DMS53 treated with DMSO at 0.1 percent for 48 hours (cell line): Measurements from ENCODE around the gene NT5DC4.

Source experiments
- DNase-seq: peaks from one replicate; lab custom pipeline; 2025; ENCODE audit not compliant: unreplicated experiment; lab: John Stamatoyannopoulos, UW

The NT5DC4 gene

GRCh38 chr2:112720785-112721184 lies at the start of gene NT5DC4:
TSS of gene NT5DC4 (plus strand) at chr2:112721020. CDS start at chr2:112721080, 60 bp downstream.
- no peak for DNase-seq

- no peak for DNase-seq
Observed at GRCh38 chr2:112671801-112672200, 49.0 kb upstream of the NT5DC4 start.

DNA sequence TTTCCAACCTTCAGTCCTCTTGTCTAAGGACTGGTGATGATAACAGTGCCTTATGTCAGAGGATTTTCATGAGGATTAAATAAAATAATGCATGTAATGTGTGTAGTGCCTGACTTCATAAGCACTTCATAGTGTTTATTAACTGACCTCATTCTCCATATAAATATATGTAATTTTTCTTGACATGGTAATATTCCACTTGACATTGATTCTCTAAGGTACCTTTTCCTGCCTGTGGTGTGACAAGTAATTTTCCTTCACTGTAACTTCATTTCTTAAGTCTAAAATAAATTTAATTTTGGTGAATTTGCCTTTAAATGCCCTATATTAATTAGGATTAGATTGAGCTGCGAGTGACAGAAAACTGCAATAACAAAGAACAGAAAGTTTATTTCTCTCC lies 47.8 kb upstream of the NT5DC4 start:
- no peak for DNase-seq

- no peak for DNase-seq
Observed at GRCh38 chr2:112674229-112674628, 46.6 kb upstream of the NT5DC4 start.

DNA sequence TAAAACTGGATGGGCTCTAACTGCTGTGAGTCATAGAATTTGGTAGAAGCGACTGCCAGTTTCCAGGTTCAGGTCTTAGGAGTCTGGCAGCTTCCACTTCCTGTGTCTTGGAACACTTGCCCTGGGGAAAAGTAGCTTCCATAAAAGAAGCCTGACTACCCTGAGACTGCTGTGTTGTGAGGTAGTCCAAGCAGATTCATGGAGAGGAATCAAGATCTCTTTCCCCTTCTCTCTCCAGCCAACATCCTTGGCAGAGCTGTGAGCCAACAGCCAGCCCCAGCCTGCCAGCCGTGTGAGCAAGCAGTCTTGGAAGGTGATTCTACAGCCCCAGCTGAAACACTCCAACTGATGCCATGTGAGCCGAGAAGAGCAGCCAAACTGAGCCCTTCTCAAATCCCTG lies 41.3 kb upstream of the NT5DC4 start:
- DNase-seq = no peak

- no peak for DNase-seq
Observed at GRCh38 chr2:112680666-112681101, 40.1 kb upstream of the NT5DC4 start.

- no peak for DNase-seq
Observed at GRCh38 chr2:112682101-112682500, 38.7 kb upstream of the NT5DC4 start.

- DNase-seq = no peak
Observed at GRCh38 chr2:112683550-112684414, 37.0 kb upstream of the NT5DC4 start.

GRCh38 chr2:112684415-112684775 lies 36.4 kb upstream of the NT5DC4 start:
- DNase-seq = no peak

GRCh38 chr2:112685271-112685884 lies 35.4 kb upstream of the NT5DC4 start:
- DNase-seq = no peak

DNA sequence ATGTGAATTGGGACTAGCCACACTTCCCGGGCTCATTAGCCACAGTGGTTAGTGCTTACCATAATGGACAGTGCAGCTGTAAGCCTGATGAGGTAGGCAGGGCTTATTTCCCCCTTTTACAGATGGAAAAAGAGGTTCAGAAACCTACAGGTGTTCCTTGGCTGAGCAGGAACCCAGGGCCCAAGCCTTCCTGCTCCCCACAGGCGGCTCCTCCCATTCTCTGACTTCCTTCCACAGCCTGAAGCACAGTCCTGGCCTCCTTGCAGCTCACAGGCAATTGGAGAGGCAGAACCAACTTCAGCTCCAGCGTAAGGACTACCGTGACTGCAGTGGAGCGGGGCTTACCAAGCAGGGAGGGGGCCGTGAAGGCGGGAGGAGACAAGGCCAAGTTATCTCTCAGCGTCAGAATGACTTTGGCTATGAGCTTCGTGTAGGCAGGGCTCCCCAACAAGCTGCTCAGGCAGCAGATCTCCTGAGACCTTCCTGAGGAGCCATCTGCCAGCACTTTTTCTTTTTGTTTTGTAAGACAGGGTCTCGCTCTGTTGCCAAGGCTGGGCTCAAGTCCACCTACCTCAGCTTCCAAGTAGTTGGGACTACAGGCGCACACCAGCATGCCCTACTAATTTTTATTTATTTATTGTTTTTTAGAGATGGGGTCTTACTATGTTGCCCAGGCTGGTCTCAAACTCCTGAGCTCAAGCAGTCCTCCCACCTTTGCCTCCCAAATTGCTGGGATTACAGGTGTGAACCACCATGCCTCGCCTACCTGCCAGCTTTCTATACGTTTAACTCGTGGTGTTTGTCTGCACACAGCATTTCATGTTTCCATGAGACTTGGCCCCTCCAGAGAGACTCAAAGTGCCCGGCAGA lies 34.2 kb upstream of the NT5DC4 start:
- no peak for DNase-seq

GRCh38 chr2:112687522-112687921 lies 33.3 kb upstream of the NT5DC4 start:
- no peak for DNase-seq

- no peak for DNase-seq
Observed at GRCh38 chr2:112688086-112688880, 32.5 kb upstream of the NT5DC4 start.

GRCh38 chr2:112690853-112691401 lies 29.9 kb upstream of the NT5DC4 start:
- DNase-seq = peak; percentile 30

DNA sequence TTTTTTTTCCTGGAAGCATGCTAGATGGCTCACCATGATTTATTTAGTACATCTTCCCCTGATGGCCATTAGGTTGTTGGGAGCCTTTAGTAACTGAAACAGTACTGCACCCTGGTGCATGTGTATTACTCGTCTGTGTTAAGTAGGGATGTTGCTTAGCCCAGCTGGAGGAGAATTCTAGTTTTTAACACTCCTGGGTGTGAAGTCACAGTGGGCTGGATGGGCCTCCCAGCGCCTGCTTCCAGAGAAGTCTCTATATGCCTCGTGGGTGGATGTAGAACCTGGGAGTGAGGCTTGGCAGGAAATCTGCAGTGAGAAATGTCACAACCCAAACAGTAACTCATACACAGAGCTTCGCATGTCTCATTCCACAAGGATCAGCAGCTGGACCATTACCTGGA lies 28.9 kb upstream of the NT5DC4 start:
- no peak for DNase-seq

- peak; percentile 99 for DNase-seq
Observed at GRCh38 chr2:112692495-112692911, 28.3 kb upstream of the NT5DC4 start.

DNA sequence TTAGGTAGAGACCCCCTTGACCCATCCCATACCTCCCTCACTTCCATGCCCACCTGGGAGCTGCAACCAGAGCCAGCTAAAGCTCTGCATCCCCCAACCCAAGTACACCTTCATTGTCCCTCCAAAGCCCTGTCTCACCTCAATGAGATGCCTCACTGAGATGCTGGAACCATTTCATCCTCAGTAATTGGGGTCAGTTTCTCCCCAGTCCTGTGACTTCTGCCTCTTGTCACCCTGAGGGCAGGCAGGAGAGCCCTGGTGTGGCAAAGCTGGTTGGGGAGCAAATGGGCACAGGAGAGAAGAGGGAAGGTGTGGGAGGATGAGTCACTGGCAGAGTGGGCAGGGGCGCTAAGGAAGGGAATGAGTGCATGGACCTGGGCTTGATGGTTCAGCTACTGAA lies 27.9 kb upstream of the NT5DC4 start:
- DNase-seq = no peak

GRCh38 chr2:112693596-112693995 lies 27.2 kb upstream of the NT5DC4 start:
- no peak for DNase-seq

DNA sequence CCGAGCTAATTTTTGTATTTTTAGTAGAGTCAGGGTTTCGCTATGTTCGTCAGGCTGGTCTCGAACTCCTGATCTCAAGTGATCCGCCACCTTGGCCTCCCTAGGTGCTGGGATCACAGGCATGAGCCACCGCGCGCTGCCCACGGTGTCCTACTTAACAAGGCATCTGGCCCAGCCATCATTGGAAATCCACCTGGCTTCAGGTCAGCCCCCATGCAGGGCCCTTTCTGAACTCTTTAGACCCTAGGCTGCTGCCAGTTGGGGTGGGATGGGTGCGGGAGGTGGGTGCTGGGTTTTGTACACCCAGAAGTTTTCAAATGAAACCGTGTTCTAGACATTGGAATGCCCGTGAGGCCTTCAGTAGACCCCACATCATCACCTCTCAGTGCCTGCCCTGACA lies 26.6 kb upstream of the NT5DC4 start:
- no peak for DNase-seq

GRCh38 chr2:112698834-112699515 lies 21.8 kb upstream of the NT5DC4 start:
- DNase-seq = no peak
